ENCODE measurements around the gene PTGFRN.

The PTGFRN gene

DNA sequence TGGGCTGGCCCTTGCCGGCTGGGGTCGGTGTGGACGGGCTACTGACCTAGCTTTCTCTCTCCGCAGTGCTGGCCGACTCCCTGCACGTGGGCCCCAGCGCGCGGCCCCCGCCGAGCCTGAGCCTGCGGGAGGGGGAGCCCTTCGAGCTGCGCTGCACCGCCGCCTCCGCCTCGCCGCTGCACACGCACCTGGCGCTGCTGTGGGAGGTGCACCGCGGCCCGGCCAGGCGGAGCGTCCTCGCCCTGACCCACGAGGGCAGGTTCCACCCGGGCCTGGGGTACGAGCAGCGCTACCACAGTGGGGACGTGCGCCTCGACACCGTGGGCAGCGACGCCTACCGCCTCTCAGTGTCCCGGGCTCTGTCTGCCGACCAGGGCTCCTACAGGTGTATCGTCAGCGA is 34.9 kb downstream of the PTGFRN start:
- DNase-seq (ENCODE audit: low read depth), result no peak

DNA sequence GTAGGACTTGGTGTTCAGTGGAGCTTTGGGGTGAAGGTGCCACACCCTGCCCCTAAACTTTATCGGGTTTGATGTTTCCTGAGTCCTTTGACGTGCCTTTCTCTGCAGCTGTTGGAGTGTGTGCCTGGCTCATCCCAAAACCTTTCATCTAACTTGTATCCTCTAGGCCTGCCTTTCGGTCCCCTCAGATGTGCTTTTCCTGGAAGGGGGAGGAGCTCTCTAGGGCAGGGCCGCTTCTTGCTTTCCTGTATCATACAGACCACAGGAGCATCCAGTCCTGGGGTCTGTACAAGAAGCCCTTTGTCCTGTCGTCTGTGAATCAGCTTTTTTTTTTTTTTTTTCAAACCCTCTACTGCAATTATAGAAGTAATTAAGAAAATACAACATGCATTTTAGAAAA is 35.7 kb downstream of the PTGFRN start:
- DNase-seq (ENCODE audit: low read depth), result no peak

DNA sequence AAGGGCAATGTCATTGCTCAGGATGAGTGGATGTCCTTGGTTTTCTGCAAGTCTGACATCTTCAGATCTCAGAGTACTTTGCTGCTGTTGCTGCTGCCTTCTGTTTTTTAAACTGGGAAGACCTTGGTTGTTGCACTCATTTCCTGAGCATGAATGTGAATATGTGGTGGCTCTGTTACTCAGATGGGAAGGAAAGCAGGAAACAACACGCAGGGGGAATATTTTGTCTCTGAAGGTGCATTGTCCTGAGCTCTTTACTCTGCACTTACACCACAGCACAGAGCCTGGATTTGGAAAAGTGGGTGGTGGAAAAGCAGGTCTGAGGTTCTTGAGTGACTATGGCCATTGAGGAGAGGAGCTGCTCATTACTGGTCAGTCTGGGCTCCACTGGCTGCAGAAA is 36.3 kb downstream of the PTGFRN start:
- no peak for DNase-seq (ENCODE audit: low read depth)

DNA sequence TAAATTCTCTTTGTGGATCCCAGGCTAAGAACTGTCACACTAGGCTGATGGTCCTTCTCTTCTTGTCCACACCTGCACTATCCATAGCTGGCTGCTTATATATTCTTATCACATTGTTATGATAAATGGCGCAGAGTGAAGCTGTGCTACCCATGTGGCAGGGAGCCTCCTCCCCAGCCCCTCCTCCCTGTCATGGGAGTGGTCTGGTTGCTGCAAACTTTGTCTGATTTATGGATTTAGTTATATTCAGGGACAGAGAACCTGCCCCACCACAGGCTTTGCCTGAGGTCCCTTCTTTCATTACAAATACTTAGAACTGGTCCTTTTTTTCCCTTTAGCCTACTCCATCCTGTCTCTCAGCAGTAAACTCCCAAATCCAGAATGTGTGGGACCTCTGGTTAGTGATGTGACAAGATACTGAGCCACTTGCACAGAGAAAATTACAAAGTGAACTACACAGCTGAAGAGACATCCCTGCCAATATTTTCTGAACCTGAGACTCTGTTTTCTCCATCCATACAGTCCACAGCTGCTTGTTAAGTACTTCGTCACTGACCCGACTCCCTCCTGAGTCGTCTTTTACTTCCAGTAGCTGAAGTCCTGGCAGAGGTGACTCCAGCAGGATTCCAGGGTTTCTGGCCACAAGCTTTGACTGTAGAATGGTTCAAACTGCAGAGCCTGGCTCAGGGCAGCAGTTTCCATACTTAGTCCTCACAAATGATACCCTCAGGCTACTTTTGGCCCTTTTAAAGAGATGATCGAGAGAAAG is 37.6 kb downstream of the PTGFRN start:
- no peak for DNase-seq (ENCODE audit: low read depth)

DNA sequence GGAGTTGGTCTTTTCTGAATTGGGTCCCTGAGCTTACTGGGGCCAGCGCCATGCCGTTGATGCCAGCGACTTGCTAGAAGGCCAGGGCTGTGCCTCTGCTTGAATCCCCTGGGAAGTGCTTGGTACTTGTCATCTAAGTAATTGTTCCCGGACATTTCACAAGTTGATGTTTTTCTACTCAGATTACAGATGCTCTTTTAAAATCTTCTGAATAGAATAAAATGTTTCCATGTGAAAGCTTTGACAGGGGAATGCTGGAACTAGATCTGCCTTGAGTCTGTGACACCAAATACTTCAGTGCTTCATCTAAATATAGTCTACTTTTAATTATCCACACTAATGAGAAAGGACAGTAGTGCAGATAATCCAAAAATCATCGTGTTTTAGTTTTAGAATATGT is 38.3 kb downstream of the PTGFRN start:
- no peak for DNase-seq (ENCODE audit: low read depth)

DNA sequence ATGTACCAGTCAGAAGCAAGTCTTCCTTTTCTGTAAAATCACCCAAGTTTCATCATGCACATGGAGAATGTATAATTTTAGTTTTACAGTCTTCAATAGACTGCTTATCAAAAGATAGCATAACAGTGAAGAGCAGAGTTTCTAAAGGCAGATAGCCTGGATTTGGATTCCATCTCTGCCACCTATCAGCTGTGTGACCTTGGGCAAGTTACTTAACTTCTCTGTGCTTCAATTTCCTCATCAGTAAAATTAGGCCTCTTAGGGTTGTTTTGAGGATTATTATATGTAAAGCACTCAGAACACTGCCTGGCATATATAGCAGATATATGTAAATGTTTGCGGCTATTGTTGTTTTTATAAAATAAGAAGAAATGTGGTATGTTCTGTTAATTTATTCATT is 38.9 kb downstream of the PTGFRN start:
- no peak for DNase-seq (ENCODE audit: low read depth)

DNA sequence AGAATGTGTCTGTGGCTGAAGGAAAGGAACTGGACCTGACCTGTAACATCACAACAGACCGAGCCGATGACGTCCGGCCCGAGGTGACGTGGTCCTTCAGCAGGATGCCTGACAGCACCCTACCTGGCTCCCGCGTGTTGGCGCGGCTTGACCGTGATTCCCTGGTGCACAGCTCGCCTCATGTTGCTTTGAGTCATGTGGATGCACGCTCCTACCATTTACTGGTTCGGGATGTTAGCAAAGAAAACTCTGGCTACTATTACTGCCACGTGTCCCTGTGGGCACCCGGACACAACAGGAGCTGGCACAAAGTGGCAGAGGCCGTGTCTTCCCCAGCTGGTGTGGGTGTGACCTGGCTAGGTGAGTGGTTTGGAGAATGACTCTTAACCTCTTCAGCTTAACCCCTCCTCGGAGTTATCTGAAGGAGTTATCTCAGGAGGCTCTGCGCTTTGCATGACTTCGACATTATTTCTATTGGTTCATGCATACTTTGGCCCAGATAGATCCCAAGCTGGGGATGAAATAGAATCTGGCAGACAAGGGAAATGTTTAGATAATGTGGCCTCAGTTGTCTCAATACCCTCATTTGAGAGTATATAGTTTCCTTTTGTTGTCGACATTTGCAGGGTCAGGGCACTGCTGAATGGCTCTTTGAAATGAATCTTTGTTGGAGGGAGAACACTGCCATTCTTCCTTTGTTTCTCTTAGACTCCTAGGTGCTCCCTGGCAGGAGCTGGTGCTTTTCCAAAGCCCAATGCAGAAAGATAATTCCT is 39.7 kb downstream of the PTGFRN start:
- no peak for DNase-seq (ENCODE audit: low read depth)

DNA sequence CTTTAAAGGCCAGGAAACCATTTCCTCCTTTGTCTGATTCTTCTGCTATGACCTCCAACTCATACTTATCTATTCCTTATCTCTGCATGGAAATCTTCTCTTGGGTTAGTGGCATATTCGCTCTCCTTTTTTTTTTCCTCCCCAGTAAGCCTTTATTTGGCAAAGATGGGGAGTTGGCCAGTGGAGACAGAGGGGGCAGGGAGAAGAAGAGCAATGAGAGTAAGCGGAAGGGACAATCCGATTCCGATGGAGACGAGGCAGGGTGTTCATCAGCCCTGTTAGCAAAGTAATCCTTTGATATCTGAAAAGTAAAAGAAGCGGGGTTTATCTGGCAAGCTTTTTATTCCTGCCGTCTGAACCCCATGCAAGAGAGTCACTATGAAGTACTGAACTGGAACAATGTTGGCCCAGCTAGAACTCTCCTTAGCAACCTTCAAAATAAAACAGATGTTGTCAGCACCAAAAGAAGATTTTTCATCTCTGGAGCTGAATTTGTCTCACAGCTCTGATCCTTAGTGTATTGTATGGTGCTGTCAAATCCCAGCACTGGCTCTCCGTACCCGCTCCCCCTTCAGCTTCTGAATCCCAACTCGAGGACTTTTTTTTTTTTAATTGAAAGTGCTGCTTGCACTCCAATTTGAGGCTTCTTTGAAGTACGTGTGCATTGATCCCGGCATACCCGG is 40.9 kb downstream of the PTGFRN start:
- DNase-seq (ENCODE audit: low read depth), result no peak

DNA sequence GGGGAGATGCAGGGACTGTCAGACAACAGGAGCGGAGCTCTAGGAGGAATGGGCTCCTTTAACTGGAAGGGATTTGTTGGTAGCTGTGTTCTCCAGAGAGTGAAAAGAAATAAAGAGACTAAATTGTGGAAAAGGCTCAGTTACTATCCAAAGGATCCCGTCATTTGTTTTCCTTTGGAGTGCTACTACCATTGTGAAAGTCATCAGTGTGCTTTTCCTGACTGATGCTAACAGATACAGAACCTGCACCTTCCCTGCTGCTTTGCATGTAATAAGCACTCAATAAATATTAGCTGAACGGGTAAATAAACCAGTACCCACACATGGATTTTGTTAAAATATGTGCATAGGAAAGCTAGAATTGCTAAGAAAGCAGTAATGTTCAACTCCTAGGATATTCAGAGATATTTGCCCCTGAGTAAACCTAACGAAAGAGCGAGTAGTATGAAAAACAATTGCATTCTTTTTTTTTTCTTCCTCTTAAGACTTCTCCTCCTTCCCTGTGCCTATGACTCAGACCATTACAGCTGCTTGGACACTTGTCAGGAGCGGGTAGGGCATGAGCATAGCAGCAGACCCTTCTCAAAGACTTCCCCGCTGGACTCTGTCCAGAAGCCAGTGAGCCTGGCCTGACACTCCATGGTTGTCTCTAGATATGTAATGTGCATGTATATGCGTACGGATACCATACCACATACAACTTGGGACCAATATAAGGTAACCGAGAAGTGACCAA is 41.7 kb downstream of the PTGFRN start:
- no peak for DNase-seq (ENCODE audit: low read depth)

DNA sequence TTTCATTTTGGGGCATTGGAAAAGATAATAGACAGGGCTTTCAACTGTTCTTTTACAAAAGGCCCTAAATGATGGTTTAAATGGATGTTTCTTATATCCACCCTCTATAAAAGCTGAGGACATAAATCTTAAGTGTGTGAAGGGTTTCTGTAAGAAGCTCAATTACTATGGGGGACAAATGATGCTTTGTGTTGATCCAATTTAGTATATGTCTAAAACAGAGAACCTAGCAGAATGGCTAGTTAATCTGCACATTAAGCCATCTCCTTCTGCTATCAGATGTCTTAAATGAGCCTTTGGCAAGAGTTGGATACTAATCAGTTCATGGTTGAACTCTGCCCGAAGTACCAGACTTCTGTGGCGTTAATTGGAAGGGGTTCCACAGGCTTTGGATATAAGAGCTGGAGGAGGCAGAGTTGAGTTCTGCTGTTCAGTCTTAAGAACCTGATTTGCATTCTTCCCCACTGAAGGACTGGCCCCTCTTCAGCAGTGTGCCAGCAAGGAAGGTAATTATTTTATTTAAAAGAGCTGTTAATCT is 43.1 kb downstream of the PTGFRN start:
- no peak for DNase-seq (ENCODE audit: low read depth)

DNA sequence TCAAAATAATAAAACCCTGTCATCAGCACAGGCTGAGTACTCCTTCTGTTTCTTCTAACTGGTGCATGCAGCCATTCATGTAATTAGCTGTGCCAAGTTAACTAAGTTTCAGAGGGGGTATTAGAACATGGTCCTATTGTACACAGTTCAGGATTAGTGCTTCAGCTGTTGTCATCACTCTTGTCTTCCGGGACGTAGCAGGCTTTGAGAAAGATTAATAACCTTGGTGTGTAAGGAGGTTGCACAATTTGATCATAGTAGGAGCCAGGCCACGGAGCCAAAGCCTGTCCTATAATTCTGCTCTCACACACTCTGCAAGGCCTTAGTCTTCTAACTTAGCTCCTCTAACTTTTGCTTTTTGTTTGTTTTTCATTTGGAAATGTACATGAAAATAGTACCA is 44.7 kb downstream of the PTGFRN start:
- no peak for DNase-seq (ENCODE audit: low read depth)

DNA sequence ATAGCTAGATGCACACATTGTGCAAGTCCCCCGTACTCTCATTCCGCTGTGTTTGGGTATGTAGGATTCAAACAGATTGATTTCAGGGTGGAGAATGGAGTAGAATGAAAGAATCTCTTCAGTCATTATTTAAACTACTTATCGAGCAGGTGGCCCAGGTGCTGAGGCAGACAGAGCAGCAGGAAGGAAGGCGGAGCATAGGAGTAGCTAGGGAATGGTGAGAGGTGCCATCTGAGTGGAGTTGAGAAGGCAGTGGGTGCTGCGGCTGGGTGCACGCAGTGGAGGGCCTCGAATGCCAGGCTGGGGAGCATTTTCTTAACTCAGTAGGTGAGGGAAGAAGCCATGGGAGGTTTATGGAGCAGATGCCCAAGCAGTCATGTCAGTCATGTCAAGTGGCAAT is 46.7 kb downstream of the PTGFRN start:
- no peak for DNase-seq (ENCODE audit: low read depth)

DNA sequence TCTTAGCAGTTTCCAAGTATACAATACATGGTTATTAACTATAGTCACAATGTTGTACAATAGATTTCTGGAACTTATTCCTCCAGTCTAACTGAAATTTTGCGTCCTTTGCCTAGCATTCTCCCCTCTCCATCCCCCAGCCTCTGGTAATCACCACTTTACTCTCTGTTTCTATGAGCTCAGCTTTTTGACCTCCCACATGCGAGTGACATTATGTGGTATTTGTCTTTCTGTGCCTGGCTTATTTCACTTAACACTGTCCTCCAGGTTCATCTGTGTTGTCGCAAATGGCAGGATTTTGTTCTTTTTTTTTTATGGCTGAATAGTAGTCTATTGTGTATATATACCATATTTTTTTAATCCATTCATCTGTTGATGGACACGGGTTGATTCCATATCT is 47.9 kb downstream of the PTGFRN start:
- DNase-seq (ENCODE audit: low read depth), result no peak

DNA sequence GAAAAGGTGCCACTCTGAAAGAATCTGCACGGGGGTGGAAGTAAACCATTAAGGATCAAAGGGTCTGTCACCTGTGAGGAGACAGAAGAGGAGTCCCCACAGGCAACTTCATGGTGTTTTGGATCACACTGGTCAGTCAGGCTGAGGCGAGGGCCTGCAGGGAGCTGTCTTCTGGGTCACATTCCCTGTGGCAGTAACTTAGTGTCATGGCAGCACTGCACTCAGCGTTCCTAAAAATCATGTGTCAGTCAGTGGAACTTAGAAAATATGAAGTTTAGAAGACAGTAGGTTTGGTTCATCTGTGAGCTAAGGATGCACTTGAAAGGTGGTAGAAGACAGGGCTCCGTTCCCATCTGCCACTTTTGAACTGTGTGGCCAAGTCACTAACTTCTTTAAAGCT is 48.4 kb downstream of the PTGFRN start:
- no peak for DNase-seq (ENCODE audit: low read depth)

DNA sequence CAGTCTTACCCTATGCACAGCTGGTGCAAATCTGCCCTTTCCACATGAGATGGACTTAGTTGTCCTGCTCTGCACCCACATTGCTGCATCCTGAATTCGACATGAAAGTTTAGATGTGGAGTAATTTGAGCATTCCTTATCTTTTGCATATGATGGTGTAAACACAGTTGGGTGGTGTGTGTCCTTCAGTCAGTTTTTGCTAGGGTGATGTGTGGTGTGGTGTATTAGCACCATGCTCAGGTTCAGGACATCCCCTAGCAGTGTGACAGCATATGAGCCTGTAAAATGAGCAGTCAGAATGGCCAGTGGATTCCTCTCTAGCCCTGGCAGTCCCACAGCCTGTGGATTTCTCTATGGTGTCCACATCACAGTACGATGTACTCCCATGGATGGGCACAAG is 49.3 kb downstream of the PTGFRN start:
- no peak for DNase-seq (ENCODE audit: low read depth)

DNA sequence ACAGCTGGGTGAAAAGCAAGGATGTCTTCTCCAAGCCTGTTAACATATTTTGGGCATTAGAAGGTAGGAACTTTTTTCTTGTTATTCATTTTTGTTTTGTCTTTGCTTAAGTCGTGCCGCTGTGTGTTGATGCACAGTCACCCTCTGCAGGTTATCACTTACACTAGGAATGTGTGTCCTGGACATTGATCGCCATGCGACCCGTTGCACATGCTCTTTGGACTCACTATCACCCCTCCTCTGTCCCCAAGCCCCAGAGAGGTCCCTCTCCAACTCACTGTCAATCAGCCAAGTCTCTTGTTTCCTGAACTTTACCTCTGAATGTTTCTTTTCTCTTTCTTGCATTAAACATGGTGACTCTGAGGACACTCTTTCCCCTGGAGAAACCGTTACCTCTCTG is 51.9 kb downstream of the PTGFRN start:
- no peak for DNase-seq (ENCODE audit: low read depth)

DNA sequence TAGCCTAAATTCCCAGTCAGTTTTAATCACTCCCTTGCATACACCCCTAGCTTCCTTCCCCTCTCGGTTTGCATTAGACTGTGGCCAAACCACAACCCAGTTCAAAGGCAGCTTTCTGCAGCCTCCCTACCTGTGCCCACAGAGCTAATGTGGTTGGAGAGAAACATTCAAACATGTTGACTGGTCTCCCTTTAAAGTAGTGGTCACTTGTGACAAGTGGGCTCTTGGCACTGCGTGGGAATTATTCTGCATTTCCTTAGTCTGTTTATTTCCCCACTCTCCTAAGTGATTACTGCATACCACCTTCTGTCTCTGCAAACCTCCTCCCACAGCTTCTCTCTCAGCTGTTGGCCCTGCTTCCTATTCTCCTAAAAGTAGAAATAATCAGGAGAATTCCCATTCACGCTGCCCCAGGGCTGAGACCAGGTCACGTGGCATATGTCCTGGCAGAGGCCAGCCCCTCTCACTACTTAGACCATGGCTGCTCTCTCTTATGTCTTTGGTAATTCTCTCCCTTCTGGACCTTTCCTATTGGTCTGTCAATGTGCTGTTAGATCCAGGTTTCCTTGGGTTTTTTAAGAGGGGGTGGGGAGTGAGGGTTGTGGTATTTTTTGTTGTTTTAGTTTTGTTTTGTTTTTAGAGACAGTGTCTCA is 53.4 kb downstream of the PTGFRN start:
- no peak for DNase-seq (ENCODE audit: low read depth)

DNA sequence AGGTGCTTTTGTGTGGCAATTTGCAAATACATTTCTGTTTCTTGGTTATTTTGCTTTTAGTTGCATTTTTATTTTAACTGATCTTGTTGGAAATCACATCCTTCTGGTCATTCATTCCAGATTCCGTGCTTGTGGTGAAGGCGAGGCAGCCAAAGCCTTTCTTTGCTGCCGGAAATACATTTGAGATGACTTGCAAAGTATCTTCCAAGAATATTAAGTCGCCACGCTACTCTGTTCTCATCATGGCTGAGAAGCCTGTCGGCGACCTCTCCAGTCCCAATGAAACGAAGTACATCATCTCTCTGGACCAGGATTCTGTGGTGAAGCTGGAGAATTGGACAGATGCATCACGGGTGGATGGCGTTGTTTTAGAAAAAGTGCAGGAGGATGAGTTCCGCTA is 57.1 kb downstream of the PTGFRN start:
- no peak for DNase-seq (ENCODE audit: low read depth)

DNA sequence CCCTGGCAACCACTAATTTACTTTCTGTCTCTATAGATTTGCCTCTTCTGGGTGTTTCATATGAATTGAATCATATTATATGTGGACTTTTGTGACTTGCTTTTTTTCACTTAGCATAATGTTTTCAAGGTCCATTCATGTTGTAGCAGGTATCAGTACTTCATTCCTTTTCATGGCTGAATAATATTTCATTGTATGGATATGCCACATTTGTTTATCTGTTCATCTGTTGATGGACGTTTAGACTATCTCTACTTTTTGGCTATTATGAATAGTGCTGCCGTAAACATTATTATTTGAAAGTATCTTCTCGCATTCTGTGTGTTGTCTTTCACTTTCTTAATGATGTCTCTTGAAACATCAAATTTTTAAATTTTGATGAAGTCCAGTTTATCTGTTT is 59.0 kb downstream of the PTGFRN start:
- DNase-seq (ENCODE audit: low read depth), result no peak

DNA sequence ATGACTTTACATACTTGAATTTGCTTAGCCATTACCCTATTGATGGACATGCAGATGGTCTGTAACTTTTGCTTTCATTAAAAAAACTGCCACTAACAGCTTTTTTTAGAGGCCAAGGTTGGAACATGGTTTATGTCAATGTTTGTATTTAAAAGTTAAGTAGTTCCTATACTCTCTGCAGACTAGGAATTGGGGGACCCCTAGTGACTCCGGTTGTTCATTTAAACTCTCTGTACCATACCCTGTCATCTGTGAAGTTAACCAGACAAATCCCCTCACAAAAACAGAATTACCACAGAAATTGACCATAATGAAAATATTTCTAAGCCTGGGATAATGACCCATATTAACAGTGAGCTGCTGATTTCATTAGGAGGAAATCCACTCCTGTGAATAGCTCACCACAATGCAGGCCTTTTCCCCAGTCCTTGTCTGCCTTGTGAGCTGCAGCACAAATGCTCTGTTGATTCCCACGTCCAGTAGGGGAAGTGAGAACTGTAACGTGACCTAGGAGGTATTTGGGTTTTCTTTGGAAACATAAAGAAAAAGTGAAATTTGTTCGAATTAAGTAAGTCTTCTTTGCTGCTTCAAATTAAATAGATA is 61.6 kb downstream of the PTGFRN start:
- DNase-seq (ENCODE audit: low read depth), result no peak

DNA sequence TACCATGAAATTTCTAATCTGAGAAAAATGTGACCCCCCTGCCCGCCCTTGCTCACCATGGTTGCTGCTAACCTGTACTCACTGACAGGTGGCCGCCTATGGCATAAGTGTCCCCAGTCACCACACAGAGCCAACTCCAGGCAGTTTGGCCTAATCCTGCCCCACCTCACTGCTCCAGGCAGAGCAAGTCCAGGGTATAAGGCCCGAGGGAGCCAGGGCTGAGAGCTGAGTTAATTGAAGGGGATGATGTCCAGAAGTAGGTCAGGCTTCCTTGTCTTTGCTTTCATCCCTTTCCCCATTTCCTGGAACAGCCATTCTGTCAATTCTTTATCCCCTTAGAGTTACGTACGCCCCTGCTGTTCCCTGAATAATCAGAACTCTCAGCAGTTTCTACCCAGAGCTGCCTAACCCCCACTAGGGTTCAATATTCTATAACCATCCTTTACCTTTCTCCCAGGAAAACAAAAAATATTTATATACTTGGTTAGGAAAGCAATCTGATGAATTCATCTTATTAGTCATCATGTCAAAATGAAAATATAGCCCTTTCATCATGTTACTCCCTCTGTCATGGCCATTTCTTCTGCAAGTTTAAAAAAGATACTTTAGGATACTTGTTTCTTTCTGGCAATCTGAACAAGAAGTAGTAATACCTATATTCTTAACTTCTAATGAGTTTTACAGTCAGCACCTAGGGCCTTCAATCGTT is 62.4 kb downstream of the PTGFRN start:
- DNase-seq (ENCODE audit: low read depth), result no peak

Data from activated T-helper 9 cell treated with anti-CD3 and anti-CD28 coated beads, Interleukin-2, amount 50 U/mL, for 16 hours (primary cell).